B cell (primary cell): ENCODE data around the gene KCNC1. TPM values are rescaled to one million over a fixed set of nuclear protein-coding genes. Genes with fewer than 3 reads are reported as not detected.

Experiments used
- ATAC-seq: fragments of 200-7000 bp; cut with Tn5 transposase; one replicate; pipeline ENCODE4 v1.10.0; 2021; ENCODE audit warnings: low read depth, mild to moderate bottlenecking, moderate number of reproducible peaks, moderate library complexity
- CTCF ChIA-PET: fragments of 350-600 bp; sonication (Branson Sonifier 250); formaldehyde crosslinking; loops from one replicate; lab custom pipeline; 2021; ENCODE audit warnings: antibody characterized with exemption, inconsistent platforms; lab: Charles Lee
- POLR2A ChIA-PET: fragments of 350-600 bp; sonication (Branson Sonifier 250); formaldehyde crosslinking; loops from one replicate; lab custom pipeline; 2021; ENCODE audit warnings: antibody characterized with exemption; lab: Charles Lee
- DNase-seq: peaks from one replicate; pipeline ENCODE4 v3.0.0; 2013
- H2AFZ ChIP-seq: 2 replicates; pipeline ENCODE4 v1.6.1; 2012; ENCODE audit warnings: mild to moderate bottlenecking, low read depth, low read length; ENCODE audit not compliant: insufficient read depth, poor library complexity, severe bottlenecking
- H3K27ac ChIP-seq, 2 donors: 1 replicate in 1 of 2; 2 replicates in 1 of 2; pipeline ENCODE4 v1.5.1; 2012 to 2013; ENCODE audit warnings: low read length in 2 of 2, mild to moderate bottlenecking in 2 of 2, moderate library complexity in 1 of 2
- H3K27me3 ChIP-seq, 4 experiments: fragments of 200-600 bp in 1 of 4; sonication (generic) in 1 of 4; replicated peaks in 1 of 4; 1 replicate in 2 of 4; 2 replicates in 2 of 4; pipeline versions ENCODE4 v1.6.1 to v1.7.0; 2013 to 2016; ENCODE audit warnings: low read length in 3 of 4, mild to moderate bottlenecking in 2 of 4, mixed read lengths in 1 of 4, moderate library complexity in 1 of 4; ENCODE audit not compliant: insufficient read depth in 4 of 4, control insufficient read depth in 3 of 4; ENCODE audit errors: control extremely low read depth in 1 of 4
- H3K36me3 ChIP-seq, 2 experiments: replicated peaks in 1 of 2; 1 replicate in 1 of 2; 2 replicates in 1 of 2; pipeline versions ENCODE4 v1.6.1 to v1.7.1; 2013; ENCODE audit warnings: low read length in 1 of 2; ENCODE audit not compliant: insufficient read depth in 2 of 2, control insufficient read depth in 1 of 2; ENCODE audit errors: control extremely low read depth in 1 of 2, extremely low read depth in 1 of 2
- H3K4me1 ChIP-seq, 2 donors: fragments of 200-600 bp in 1 of 2; sonication (generic) in 1 of 2; 1 replicate in 1 of 2; 2 replicates in 1 of 2; pipeline versions ENCODE4 v1.5.1 to v1.6.1; 2013 to 2017; ENCODE audit warnings: low read length in 2 of 2; ENCODE audit not compliant: control insufficient read depth in 2 of 2, insufficient read depth in 2 of 2
- H3K4me2 ChIP-seq: replicated peaks from 2 replicates; pipeline ENCODE3; 2012; ENCODE audit warnings: mild to moderate bottlenecking, low read depth, low read length; ENCODE audit not compliant: poor library complexity, severe bottlenecking
- H3K4me3 ChIP-seq, 5 experiments: fragments of 200-600 bp in 1 of 5; sonication (generic) in 1 of 5; 1 replicate in 3 of 5; 2 replicates in 2 of 5; pipeline versions ENCODE4 v1.5.1 to v1.7.0; 2011 to 2016; ENCODE audit warnings: low read length in 4 of 5, mild to moderate bottlenecking in 4 of 5, low read depth in 2 of 5, control low read depth in 1 of 5, moderate library complexity in 1 of 5; ENCODE audit not compliant: insufficient read depth in 1 of 5; ENCODE audit errors: control extremely low read depth in 1 of 5, extremely low read depth in 1 of 5
- H3K79me2 ChIP-seq: fragments of 200-600 bp; sonication (generic); one replicate; pipeline ENCODE4 v1.6.0; 2016; ENCODE audit warnings: low read length; ENCODE audit not compliant: control insufficient read depth, insufficient read depth
- H3K9ac ChIP-seq: fragments of 200-600 bp; sonication (generic); 2 replicates; pipeline ENCODE4 v1.6.1; 2017; ENCODE audit warnings: mild to moderate bottlenecking, low read length, moderate library complexity
- H3K9me3 ChIP-seq, 3 donors: one replicate each; pipeline versions ENCODE4 v1.6.1 to v1.7.1; 2013; ENCODE audit warnings: low read length in 2 of 3; ENCODE audit not compliant: control insufficient read depth in 2 of 3, insufficient read depth in 1 of 3; ENCODE audit errors: control extremely low read depth in 1 of 3
- H4K20me1 ChIP-seq: 2 replicates; pipeline ENCODE4 v1.6.0; 2012; ENCODE audit warnings: mild to moderate bottlenecking, low read length; ENCODE audit not compliant: insufficient read depth, control insufficient read depth, poor library complexity, severe bottlenecking
- H3K27ac Mint-ChIP-seq: one replicate; pipeline ENCODE4 v1.8.0; 2021; ENCODE audit warnings: mixed read lengths
- H3K27me3 Mint-ChIP-seq: one replicate; pipeline ENCODE4 v1.8.0; 2021; ENCODE audit warnings: mixed read lengths
- H3K4me1 Mint-ChIP-seq: one replicate; pipeline ENCODE4 v1.8.0; 2021; ENCODE audit warnings: mixed read lengths
- H3K4me3 Mint-ChIP-seq: one replicate; pipeline ENCODE4 v1.8.0; 2021; ENCODE audit warnings: mixed read lengths
- H3K9me3 Mint-ChIP-seq: one replicate; pipeline ENCODE4 v1.8.0; 2022; ENCODE audit warnings: mixed read lengths; ENCODE audit not compliant: insufficient read depth
- CTCF ChIP-seq: fragments of 200-600 bp; IDR thresholded peaks from one replicate; pipeline ENCODE4 v1.8.0; 2022; ENCODE audit warnings: antibody characterized with exemption, mild to moderate bottlenecking
- EZH2 ChIP-seq: IDR thresholded peaks from 2 replicates; pipeline ENCODE4 v1.6.1; 2012; ENCODE audit warnings: borderline replicate concordance, low read depth, mild to moderate bottlenecking, moderate library complexity, low read length; ENCODE audit not compliant: insufficient read depth, poor library complexity, severe bottlenecking
- WGBS: methylation state at CpG from one replicate; pipeline ENCODE4 v1.1.5; 2013; ENCODE audit warnings: missing lambda C conversion rate; ENCODE audit not compliant: insufficient coverage; 5-methylcytosine and 5-hydroxymethylcytosine counted together
- intact Hi-C: fragments of 100-400 bp; cut with micrococcal nuclease; formaldehyde crosslinking; loops from one replicate; pipeline ENCODE4 v1.10.0; 2022
- polyA plus RNA-seq: library from polyadenylated mRNA; depleted of rRNA; stranded (reverse); fragments of >200 nt; gene quantifications from 2 replicates; pipeline ENCODE4 v1.2.3, GENCODE V29; 2012
- total RNA-seq, 2 donors: library from RNA; stranded (reverse); fragments of 120-200 nt in 1 of 2; gene quantifications; 1 replicate in 1 of 2; 2 replicates in 1 of 2; pipeline versions ENCODE4 v1.2.3 to v1.2.4, GENCODE V29; 2013 to 2022

Gene KCNC1
- total and polyA plus RNA-seq, 2 donors (not counting 1 experiment from before 2014, with no cell fraction given), result not detected

- Mint-ChIP-seq H3K9me3 (no peaks in the 10 kb centered on the region), H3K4me3 (no peak overlapping the region), H3K27ac (no peak overlapping the region), H3K4me1 (no peaks in the 10 kb centered on the region), H3K27me3 (no peaks in the 10 kb centered on the region)
- 90% methylated on average over 16 of the region's 16 CpGs for WGBS
- DNase-seq, result no peak
- ChIA-PET POLR2A (no interaction called here), CTCF (no interaction called here)
- intact Hi-C loops, result no loop called here
- H3K27me3 ChIP-seq, result no peaks in the 10 kb centered on the region
- no peak overlapping the region for H3K9ac ChIP-seq
- no peak overlapping the region for H3K4me3 ChIP-seq
- no peak overlapping the region for H3K27ac ChIP-seq
- no peak for TF ChIP-seq EZH2
- TF ChIP-seq CTCF, result no peak
- no peaks in the 10 kb centered on the region for H3K36me3 ChIP-seq
- ATAC-seq, result no peak
- no peak overlapping the region for H3K4me2 ChIP-seq
- H3K9me3 ChIP-seq, result no peaks in the 10 kb centered on the region
- H3K4me1 ChIP-seq, result no peaks in the 10 kb centered on the region
- no peaks in the 10 kb centered on the region for H3K79me2 ChIP-seq
- no peaks in the 10 kb centered on the region for H4K20me1 ChIP-seq
- no peak overlapping the region for H2AFZ ChIP-seq
These were observed 42.6 kb downstream of the KCNC1 start for GRCh38 chr11:17777086-17777737.

DNA sequence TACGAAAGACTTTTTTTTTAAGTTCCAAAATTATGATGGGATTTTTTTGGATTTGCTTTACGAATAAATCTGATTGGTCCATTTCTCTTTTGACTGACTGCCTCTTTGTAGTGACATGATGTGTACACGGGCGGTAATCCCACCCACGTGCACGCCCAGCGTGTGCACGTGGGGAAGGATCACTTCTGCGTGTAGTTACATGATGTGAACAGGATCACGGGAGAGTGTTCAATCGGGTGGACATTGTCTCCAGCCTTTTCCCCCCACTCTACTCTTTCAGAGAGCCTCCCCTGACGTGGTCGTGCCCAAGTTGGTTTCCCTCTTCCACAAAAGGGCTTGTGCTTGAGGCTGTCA lies 43.1 kb downstream of the KCNC1 start:
- H3K36me3 ChIP-seq, result no peaks in the 10 kb centered on the region

More for the DNA sequence above, 43.1 kb downstream of the KCNC1 start:
- no peak overlapping the region for H2AFZ ChIP-seq
- H3K9me3 ChIP-seq, result no peaks in the 10 kb centered on the region
- ChIA-PET CTCF (no interaction called here), POLR2A (no interaction called here)
- ATAC-seq, result no peak
- H3K4me3 ChIP-seq, result no peak overlapping the region
- Mint-ChIP-seq H3K27ac (no peak overlapping the region), H3K4me3 (no peak overlapping the region), H3K4me1 (no peaks in the 10 kb centered on the region), H3K9me3 (no peaks in the 10 kb centered on the region), H3K27me3 (no peaks in the 10 kb centered on the region)
- H3K9ac ChIP-seq, result no peak overlapping the region
- H3K27me3 ChIP-seq, result no peaks in the 10 kb centered on the region
- no peaks in the 10 kb centered on the region for H3K79me2 ChIP-seq
- H3K4me2 ChIP-seq, result no peak overlapping the region
- intact Hi-C loops, result no loop called here
- H3K27ac ChIP-seq, result no peak overlapping the region
- H4K20me1 ChIP-seq, result no peaks in the 10 kb centered on the region
- DNase-seq, result no peak
- 98% methylated on average over 8 of the region's 13 CpGs for WGBS
- H3K4me1 ChIP-seq, result no peaks in the 10 kb centered on the region
- TF ChIP-seq CTCF (no peak), EZH2 (no peak)
